Measurements from ENCODE around the gene SIRPA.

SIRPA gene

DNA sequence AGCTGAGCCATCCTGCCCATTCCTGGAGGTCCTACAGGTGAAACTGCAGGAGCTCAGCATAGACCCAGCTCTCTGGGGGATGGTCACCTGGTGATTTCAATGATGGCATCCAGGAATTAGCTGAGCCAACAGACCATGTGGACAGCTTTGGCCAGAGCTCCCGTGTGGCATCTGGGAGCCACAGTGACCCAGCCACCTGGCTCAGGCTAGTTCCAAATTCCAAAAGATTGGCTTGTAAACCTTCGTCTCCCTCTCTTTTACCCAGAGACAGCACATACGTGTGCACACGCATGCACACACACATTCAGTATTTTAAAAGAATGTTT lies 44.0 kb downstream of the SIRPA start:
- H3K27ac ChIP-seq = no peak overlapping the region
- TF ChIP-seq, protein P1, sequence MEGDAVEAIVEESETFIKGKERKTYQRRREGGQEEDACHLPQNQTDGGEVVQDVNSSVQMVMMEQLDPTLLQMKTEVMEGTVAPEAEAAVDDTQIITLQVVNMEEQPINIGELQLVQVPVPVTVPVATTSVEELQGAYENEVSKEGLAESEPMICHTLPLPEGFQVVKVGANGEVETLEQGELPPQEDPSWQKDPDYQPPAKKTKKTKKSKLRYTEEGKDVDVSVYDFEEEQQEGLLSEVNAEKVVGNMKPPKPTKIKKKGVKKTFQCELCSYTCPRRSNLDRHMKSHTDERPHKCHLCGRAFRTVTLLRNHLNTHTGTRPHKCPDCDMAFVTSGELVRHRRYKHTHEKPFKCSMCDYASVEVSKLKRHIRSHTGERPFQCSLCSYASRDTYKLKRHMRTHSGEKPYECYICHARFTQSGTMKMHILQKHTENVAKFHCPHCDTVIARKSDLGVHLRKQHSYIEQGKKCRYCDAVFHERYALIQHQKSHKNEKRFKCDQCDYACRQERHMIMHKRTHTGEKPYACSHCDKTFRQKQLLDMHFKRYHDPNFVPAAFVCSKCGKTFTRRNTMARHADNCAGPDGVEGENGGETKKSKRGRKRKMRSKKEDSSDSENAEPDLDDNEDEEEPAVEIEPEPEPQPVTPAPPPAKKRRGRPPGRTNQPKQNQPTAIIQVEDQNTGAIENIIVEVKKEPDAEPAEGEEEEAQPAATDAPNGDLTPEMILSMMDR (conservative IDR thresholded peaks at IDR 0.05) = no peak
- no peak for TF ChIP-seq ZFX (IDR thresholded peaks at IDR 0.05)

- no peak for TF ChIP-seq ZFX (IDR thresholded peaks at IDR 0.05)
- TF ChIP-seq, protein P1 (conservative IDR thresholded peaks at IDR 0.05) = no peak
- H3K27ac ChIP-seq = no peak overlapping the region
Observed at GRCh38 chr20:1940581-1940980, 45.4 kb downstream of the SIRPA start.

DNA sequence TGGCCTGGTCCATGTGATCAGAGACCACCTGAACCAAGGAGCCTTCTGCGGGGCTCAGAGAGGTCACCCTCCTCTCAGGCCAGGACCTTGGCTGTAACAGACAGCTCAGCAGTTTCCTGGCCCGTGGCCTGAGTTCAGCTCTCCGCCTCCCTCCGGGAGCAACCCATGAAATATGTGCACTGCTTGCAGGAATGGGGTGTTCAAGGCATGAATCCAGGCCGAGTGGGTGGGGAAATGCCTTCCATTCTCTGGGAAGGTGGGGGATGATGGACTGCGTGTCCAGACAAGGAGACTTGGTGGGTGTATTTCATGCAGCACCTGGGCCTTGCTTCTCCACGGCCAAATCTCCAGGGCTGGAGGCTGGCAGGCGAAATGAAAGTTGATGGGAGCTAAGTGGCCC lies 46.0 kb downstream of the SIRPA start:
- no peak for TF ChIP-seq ZFX (IDR thresholded peaks at IDR 0.05)
- TF ChIP-seq, protein P1 (conservative IDR thresholded peaks at IDR 0.05) = no peak

GRCh38 chr20:1942061-1942460 lies 46.9 kb downstream of the SIRPA start:
- H3K27ac ChIP-seq = no peak overlapping the region
- TF ChIP-seq, protein P1 (conservative IDR thresholded peaks at IDR 0.05) = no peak
- no peak for TF ChIP-seq ZFX (IDR thresholded peaks at IDR 0.05)

More for the DNA sequence above, 46.0 kb downstream of the SIRPA start:
- H3K27ac ChIP-seq = no peak overlapping the region

DNA sequence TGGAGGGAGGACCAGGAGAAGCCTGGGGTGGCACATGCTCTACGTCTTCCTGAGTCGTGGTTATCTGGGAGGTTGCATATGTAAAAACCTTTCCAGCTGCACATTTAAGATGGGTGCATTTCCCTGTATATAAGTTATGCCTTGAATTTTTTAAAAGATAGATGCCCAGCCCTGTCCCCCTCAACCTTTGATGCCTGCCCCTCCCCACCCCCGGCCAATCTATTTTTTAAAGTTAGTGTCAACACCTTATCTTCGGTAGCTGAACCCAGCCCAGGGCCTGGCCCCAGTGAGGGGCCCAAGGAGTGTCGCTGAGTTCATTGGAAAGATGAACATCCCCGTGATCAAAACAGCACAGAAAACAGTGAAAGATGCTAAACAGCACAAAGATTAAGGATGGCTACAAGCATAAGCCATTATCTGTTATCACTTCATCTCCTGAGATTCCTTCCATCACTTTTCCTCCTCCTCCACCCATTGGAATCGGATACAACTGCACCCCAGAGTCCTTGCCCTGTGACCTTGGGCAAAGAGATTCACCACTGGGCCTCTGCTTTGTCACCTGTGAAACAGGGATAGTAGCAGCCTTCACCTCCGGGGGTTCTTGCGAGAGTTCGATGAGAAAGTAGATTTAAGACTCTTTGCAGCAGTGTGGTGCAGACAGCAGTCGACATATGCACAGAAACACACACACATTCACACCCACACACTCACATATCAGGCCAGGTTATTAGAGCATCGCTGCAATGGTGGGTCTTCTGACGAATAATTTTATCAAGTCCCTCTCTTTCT lies 47.5 kb downstream of the SIRPA start:
- TF ChIP-seq, protein P1 (conservative IDR thresholded peaks at IDR 0.05) = no peak
- TF ChIP-seq ZFX (IDR thresholded peaks at IDR 0.05) = no peak
- H3K27ac ChIP-seq = no peak overlapping the region

DNA sequence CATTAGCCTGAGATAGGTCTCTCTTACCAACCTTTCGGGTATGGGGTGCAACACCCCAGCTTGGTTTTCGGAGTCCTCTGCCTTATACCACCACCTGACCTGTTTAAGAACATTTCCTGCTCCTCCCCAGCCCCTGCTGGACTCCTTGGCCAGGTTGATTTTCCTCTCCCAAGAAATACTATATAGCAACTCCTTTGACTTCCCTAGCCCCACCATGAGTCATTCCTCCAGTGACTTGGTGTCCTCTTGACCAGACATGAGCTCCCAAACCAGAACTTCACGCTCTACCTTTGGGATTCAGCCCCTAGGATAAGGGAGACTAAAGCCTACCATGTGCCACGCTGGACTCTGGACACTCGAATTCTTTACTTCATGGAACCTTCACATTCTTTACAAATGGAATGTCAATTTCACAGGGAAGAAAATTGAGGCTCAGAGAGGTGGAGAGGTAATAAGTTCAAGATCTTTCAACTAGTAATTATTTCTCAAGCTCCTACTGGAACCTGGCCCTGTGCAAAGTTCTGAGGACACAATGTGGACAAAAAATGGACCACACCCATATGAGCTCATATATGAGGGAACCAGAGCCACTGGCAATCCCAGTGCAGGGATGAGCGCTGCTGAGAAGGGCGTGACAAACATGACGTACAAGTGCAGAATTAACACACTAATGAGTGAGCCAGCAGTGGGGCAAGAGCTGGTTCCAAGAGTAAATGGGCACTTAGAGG lies 48.2 kb downstream of the SIRPA start:
- no peak overlapping the region for H3K27ac ChIP-seq
- TF ChIP-seq ZFX (IDR thresholded peaks at IDR 0.05) = no peak
- TF ChIP-seq, protein P1 (conservative IDR thresholded peaks at IDR 0.05) = no peak

DNA sequence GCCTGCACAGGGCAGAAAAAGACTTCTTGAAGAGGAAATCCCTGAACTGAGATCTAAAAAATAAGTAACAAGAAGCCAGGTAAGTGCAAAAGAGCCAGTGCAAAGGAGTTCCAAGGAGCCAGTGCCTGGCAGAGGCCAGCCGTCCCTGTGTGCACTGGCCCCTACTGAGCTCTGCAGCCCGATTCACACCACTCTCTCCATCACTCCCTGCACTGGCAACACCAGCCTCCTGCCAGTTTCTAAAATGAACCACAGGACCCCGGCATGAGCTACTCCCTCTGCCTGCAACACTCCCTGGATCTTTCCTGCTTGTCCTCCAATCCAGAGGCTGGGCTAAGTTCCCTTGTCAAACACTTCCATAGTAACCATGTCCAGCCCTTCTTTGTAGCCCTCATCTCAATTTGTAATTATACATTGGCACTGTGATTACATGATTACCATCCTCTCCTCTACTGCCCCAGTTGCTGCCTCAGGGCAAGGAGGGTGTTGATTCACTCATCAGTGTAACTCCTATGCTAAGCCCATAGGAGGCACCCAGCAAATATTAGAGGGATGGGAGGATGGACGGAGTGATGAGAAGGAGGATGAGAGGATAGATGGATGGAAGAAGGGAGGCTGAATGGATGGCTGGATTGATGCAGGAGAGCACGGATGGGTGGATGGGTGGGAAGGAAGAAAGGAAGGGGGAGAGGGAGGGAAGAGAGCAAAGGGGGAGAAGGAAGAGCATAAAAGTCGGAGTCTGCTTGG lies 49.3 kb downstream of the SIRPA start:
- TF ChIP-seq, protein P1 (conservative IDR thresholded peaks at IDR 0.05) = no peak
- TF ChIP-seq ZFX (IDR thresholded peaks at IDR 0.05) = no peak
- no peak overlapping the region for H3K27ac ChIP-seq

Data from C4-2B (cell line).